Heart left ventricle (tissue), 16 donors: Measurements from ENCODE around the gene CTU1. TPM values are rescaled to one million over a fixed set of nuclear protein-coding genes. Genes with fewer than 3 reads are reported as not detected.
A peak's percentile ranks its signal among the peaks of the same experiment; 100 is the strongest.

Source experiments
- ATAC-seq, 4 donors: fragments of 200-7000 bp; cut with Tn5 transposase; one replicate each; pipeline ENCODE4 v1.9.1; 2020 to 2022; ENCODE audit warnings: moderate library complexity in 4 of 4, mild to moderate bottlenecking in 3 of 4, moderate number of reproducible peaks in 1 of 4
- DNase-seq, 5 donors: peaks; one replicate each; pipeline ENCODE4 v3.0.0-alpha.2; 2020
- H3K27ac ChIP-seq, 12 donors: fragments of 200-600 bp; sonication (generic) in 4 of 12; one replicate each; pipeline versions ENCODE4 v1.5.0 to v1.8.0; 2016 to 2022; ENCODE audit warnings: mild to moderate bottlenecking in 2 of 12
- H3K27me3 ChIP-seq, 9 donors: fragments of 200-600 bp; sonication (generic) in 2 of 9; one replicate each; pipeline versions ENCODE4 v1.5.1 to v1.8.0; 2016 to 2022; ENCODE audit warnings: mild to moderate bottlenecking in 3 of 9
- H3K36me3 ChIP-seq, 9 donors: fragments of 200-600 bp; sonication (generic) in 2 of 9; one replicate each; pipeline versions ENCODE4 v1.5.0 to v1.8.0; 2018 to 2022; ENCODE audit warnings: mild to moderate bottlenecking in 2 of 9
- H3K4me1 ChIP-seq, 12 donors: fragments of 200-600 bp; sonication (generic) in 4 of 12; one replicate each; pipeline versions ENCODE4 v1.5.0 to v1.8.0; 2016 to 2022; ENCODE audit warnings: mild to moderate bottlenecking in 3 of 12
- H3K4me3 ChIP-seq, 12 donors: fragments of 200-600 bp; sonication (generic) in 4 of 12; one replicate each; pipeline versions ENCODE4 v1.5.0 to v1.8.0; 2017 to 2022; ENCODE audit warnings: mild to moderate bottlenecking in 9 of 12, moderate library complexity in 4 of 12
- H3K9me3 ChIP-seq, 12 donors: fragments of 200-600 bp; sonication (generic) in 4 of 12; one replicate each; pipeline versions ENCODE4 v1.5.0 to v1.8.0; 2016 to 2022; ENCODE audit warnings: mild to moderate bottlenecking in 1 of 12
- CTCF ChIP-seq, 12 donors: fragments of 200-600 bp; sonication (generic) in 4 of 12; IDR thresholded peaks; one replicate each; pipeline versions ENCODE4 v1.5.0 to v1.8.0; 2018 to 2022; ENCODE audit warnings: antibody characterized with exemption in 12 of 12, mild to moderate bottlenecking in 5 of 12
- POLR2A ChIP-seq, 2 donors: fragments of 450-650 bp; IDR thresholded peaks; one replicate each; pipeline ENCODE4 v1.6.1; 2017; ENCODE audit warnings: antibody characterized with exemption in 2 of 2, mild to moderate bottlenecking in 2 of 2, moderate library complexity in 2 of 2
- WGBS, 4 donors: extraction: QIAGEN DNeasy Blood & Tissue Kit in 2 of 4; methylation state at CpG; one replicate each; pipeline versions ENCODE4 v1.1.5 to v1.1.7; 2013 to 2018; 5-methylcytosine and 5-hydroxymethylcytosine counted together
- intact Hi-C, 10 donors: fragments of 100-400 bp; cut with DNase I; formaldehyde crosslinking; loops; one replicate each; pipeline versions ENCODE4 v1.11.1 to v1.14.2; 2022
- polyA plus RNA-seq, 2 donors: library from polyadenylated mRNA; stranded (reverse); fragments of 200-250 nt; gene quantifications; one replicate each; pipeline ENCODE4 v1.2.3, GENCODE V29; 2013
- total RNA-seq, 9 donors: library from RNA; depleted of rRNA in 2 of 9; stranded (reverse); fragments of >200 nt in 2 of 9; fragmentation: NEBNext Ultra II Directional in 3 of 9; extraction: Animal tissue kit (Norgen Biotek cat#: 25700) in 3 of 9; gene quantifications; one replicate each; pipeline versions ENCODE4 v1.1.0 to v1.2.4, GENCODE V29; 2016 to 2023
- donor health status: ischemic (EF 13 %, LVEDD 7.1; RV severe dilation, severe dysfunction).
- donor health status: healthy with polysubstance abuse.
- donor health status: DM: no; HTN: yes; CAD: no.
- donor health status: DM: no; HTN: no; CAD: no.
- donor health status: ischemic (EF 25% LVEDD 6.9; RV normal size, moderate dysfunction).
- donor health status: ischemic (EF 25% LVEDD 5.7; RV mildly dilated, moderate dysfunction).
- donor health status: healthy.
- donor health status: DM: yes; HTN: yes; CAD: no.
- donor health status: ischemic (EF 35%, LVEDD 5.7; RV mildly dilated, moderate dysfunction).
- donor health status: nonischemic (EF 11% LVEDD 7.7; RV severe dilation, severe dysfunction).
- donor health status: DM: yes; HTN: yes; CAD: no.
- donor health status: PGD.
- donor health status: ischemic (EF 29% LVEDD 5.4; RV normal size, mild dysfunction).
- donor health status: nonischemic (EF 23%, LVEDD 6.1; RV moderate dilation, normal function).

Gene CTU1
- total and polyA plus RNA-seq, 11 donors: 1.4 to 11.2 (median 3.9) TPM

DNA sequence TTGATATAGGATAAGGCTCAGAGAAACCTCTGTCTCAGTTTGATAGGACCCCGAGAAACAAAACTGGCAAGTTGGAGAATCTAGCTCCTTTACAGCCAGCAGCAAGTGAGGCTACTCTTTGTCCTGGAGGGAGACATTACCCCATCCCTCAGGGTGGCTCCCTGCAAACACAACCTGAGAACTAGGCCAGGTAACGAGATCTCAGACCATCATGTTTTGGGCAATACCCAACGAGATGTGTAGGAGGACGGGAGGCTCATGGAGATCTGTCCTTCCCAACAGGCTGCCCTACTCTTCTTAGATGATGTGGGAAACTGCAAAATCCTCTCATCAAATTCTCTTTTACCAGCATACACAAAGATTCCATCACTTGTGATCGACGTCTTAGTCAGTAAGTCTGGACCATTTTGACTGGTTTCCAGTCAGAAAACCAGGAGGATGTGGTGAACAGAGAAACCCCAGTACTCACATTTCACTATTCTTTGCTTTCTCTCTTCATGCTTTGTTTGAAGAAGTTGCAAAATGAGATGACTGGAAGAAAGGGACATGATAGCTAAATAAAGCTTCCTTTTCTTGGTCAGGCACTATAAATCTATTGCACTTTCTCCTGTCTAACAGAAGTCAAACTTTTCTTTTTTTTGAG, 6.0 kb upstream of the CTU1 start:
- no peak for DNase-seq
- ATAC-seq: no peak
- TF ChIP-seq CTCF (IDR thresholded peaks at IDR 0.05) (no peak), POLR2A (IDR thresholded peaks at IDR 0.05) (no peak)
- 74 to 85% (median 79%) methylated on average over 6 of the region's 6 CpGs for WGBS, 4 donors
- Histone ChIP-seq H3K27ac (peak overlapping the region in 1 of 12 donors; percentile 61), H3K9me3 (no peaks in the 10 kb centered on the region), H3K27me3 (peaks cover 0 to 24% (median 2%) of the 10 kb centered on the region in 9 donors), H3K4me3 (no peak overlapping the region), H3K4me1 (peaks cover 0 to 29% (median 0%) of the 10 kb centered on the region in 12 donors), H3K36me3 (no peaks in the 10 kb centered on the region)
- intact Hi-C loops: loop anchor here in 1 of 10 donors (10.0 kb wide), 1 partner anchor 471 kb away; no protein-coding TSS in a partner anchor

DNA sequence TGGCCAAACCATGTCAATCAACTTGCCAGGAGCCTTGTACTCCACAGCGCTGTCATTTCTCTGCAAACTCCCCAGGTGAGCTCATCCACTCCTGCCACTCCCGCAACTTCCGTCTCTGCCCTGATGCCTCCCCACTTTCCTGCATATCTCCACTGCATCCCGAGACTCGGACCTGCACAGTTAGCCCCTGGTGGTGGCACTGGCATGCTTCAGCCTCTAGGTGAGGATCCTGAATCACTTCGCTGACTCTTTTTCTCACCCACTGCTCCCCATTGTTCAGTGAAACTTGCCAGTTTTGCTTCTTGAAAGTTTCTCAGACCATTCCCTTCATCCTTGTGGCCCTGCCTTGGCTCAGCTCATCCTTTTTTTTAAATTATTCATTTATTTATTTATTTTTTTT, 3.4 kb upstream of the CTU1 start:
- Histone ChIP-seq H3K36me3 (no peaks in the 10 kb centered on the region), H3K4me1 (peaks cover 0 to 45% (median 13%) of the 10 kb centered on the region in 12 donors), H3K9me3 (no peaks in the 10 kb centered on the region), H3K27me3 (peaks cover 0 to 18% (median 0%) of the 10 kb centered on the region in 9 donors), H3K27ac (no peak overlapping the region), H3K4me3 (no peak overlapping the region)
- TF ChIP-seq CTCF (IDR thresholded peaks at IDR 0.05): peak in 1 of 12 donors; percentile 6
- TF ChIP-seq POLR2A (IDR thresholded peaks at IDR 0.05): no peak
- 38 to 49% (median 45%) methylated on average over 6 of the region's 6 CpGs for WGBS, 4 donors
- no peak for DNase-seq
- intact Hi-C loops: loop anchor here in 1 of 10 donors (10.0 kb wide), 1 partner anchor 473 kb away; no protein-coding TSS in a partner anchor
- ATAC-seq: no peak

DNA sequence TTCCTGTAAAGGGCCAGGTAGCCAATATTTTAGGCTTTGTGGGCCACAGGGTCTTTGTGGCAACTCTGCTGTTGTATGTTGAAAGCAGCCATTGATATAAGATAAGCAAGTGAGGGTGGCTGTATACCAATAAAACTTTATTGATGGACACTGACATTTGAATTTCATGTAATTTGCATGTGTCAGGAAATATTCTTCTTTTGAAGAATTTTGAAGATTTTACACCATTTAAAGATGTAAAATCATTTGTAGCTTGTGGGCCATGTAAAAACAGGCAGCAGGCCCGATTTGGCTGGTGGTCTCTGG, 2.4 kb upstream of the CTU1 start:
- peaks cover 0 to 46% (median 13%) of the 10 kb centered on the region in 12 donors for H3K4me1 ChIP-seq
- H3K27me3 ChIP-seq: peaks cover 0 to 9% (median 0%) of the 10 kb centered on the region in 9 donors
- 63 to 83% (median 68%) methylated on average over 1 of the region's 1 CpG for WGBS, 4 donors
- no peak overlapping the region for H3K27ac ChIP-seq
- no peaks in the 10 kb centered on the region for H3K9me3 ChIP-seq
- no peak overlapping the region for H3K4me3 ChIP-seq
- TF ChIP-seq POLR2A (IDR thresholded peaks at IDR 0.05) (no peak), CTCF (IDR thresholded peaks at IDR 0.05) (no peak)
- no peak for DNase-seq
- peaks cover 0 to 2% (median 0%) of the 10 kb centered on the region in 9 donors for H3K36me3 ChIP-seq
- no peak for ATAC-seq
- intact Hi-C loops: loop anchor here in 1 of 10 donors (10.0 kb wide), 1 partner anchor 474 kb away; no protein-coding TSS in a partner anchor

DNA sequence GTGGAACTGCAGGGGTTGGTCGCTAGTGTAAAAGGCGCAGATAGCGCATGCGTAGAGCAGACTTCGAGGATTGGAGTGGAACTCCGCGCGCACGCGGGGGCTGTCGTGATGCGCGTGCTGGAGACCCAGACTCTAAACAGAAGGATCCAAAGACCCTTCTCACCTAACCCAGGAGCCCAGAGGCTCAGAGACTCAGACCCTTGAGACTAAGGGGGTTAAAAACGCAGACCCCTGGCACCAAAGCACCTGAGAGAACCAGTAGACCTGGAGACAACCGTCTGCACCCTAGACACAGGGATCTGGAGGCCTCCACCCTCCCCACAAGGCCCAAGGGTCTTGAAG, 567 bp upstream of the CTU1 start:
- ATAC-seq (peak; percentile 42 to 61 (median 59)), DNase-seq (peak in 1 of 5 donors; percentile 90)
- intact Hi-C loops: loop anchor here in 2 of 10 donors (5.0 to 10.0 kb wide), 4 partner anchors 304 to 734 kb away; partner anchors contain the start of gene NR1H2 (in 2 of the 2)
- Histone ChIP-seq H3K27ac (peak overlapping the region in 9 of 12 donors; percentile 21 to 81 (median 70)), H3K36me3 (peaks cover 0 to 9% (median 3%) of the 10 kb centered on the region in 9 donors), H3K4me3 (peak overlapping the region; percentile 41 to 91 (median 77)), H3K9me3 (no peaks in the 10 kb centered on the region), H3K27me3 (no peaks in the 10 kb centered on the region), H3K4me1 (peaks cover 0 to 31% (median 13%) of the 10 kb centered on the region in 12 donors)
- TF ChIP-seq CTCF (IDR thresholded peaks at IDR 0.05) (no peak), POLR2A (IDR thresholded peaks at IDR 0.05) (no peak)
- WGBS, 4 donors: 2 to 3% (median 2%) methylated on average over 14 to 15 of the region's 15 CpGs
